Body of pancreas (tissue), 4 donors: ENCODE data around the gene DUXA. TPM values are rescaled to one million over a fixed set of nuclear protein-coding genes. Genes with fewer than 3 reads are reported as not detected.

Experiments
- ATAC-seq: fragments of 150-250 bp; one replicate; pipeline ENCODE4 v1.9.1; 2016
- DNase-seq, 4 donors: peaks; one replicate each; pipeline ENCODE4 v3.0.0-alpha.2; 2019
- H3K27ac ChIP-seq, 4 donors: fragments of 200-600 bp; sonication (generic); 1 replicate in 3 of 4; 2 replicates in 1 of 4; pipeline versions ENCODE4 v1.5.1 to v1.6.1; 2016 to 2019; ENCODE audit warnings: mild to moderate bottlenecking in 1 of 4, mixed read lengths in 1 of 4, moderate library complexity in 1 of 4
- H3K27me3 ChIP-seq, 2 donors: fragments of 200-600 bp; sonication (generic); one replicate each; pipeline ENCODE4 v1.6.0; 2016; ENCODE audit warnings: mild to moderate bottlenecking in 1 of 2
- H3K36me3 ChIP-seq, 2 donors: fragments of 200-600 bp; sonication (generic); replicated peaks in 1 of 2; 2 replicates each; pipeline ENCODE4 v1.5.1; 2016; ENCODE audit warnings: low read depth in 2 of 2; ENCODE audit not compliant: insufficient read depth in 1 of 2
- H3K4me1 ChIP-seq: fragments of 200-600 bp; sonication (generic); one replicate; pipeline ENCODE4 v1.6.0; 2016
- H3K4me3 ChIP-seq, 2 donors: fragments of 200-600 bp; sonication (generic); 1 replicate in 1 of 2; 2 replicates in 1 of 2; pipeline ENCODE4 v1.5.1; 2016 to 2019
- H3K9me3 ChIP-seq, 3 donors: fragments of 200-600 bp; sonication (generic); 1 replicate in 2 of 3; 2 replicates in 1 of 3; pipeline ENCODE4 v1.5.1; 2016
- POLR2A ChIP-seq, 3 donors: fragments of 450-650 bp; IDR thresholded peaks; one replicate each; pipeline ENCODE4 v1.6.1; 2016; ENCODE audit warnings: antibody characterized with exemption in 3 of 3, mild to moderate bottlenecking in 2 of 3
- WGBS, 2 donors: methylation state at CpG; one replicate each; pipeline ENCODE4 v1.1.5; 2017; 5-methylcytosine and 5-hydroxymethylcytosine counted together
- intact Hi-C: fragments of 100-400 bp; cut with DNase I; formaldehyde crosslinking; loops from one replicate; pipeline ENCODE4 v1.15.1; 2023
- total RNA-seq, 2 donors: library from RNA; depleted of rRNA; stranded (reverse); fragments of >200 nt; gene quantifications; one replicate each; pipeline ENCODE4 v1.1.0, GENCODE V29; 2016
- TF ChIP-seq, protein P1 (sequence below), 7 experiments: fragments of 450-650 bp in 4 of 7; fragments of 200-600 bp in 3 of 7; sonication (generic) in 3 of 7; IDR thresholded peaks; one replicate each; pipeline ENCODE4 v1.5.1; 2016 to 2019; ENCODE audit warnings: antibody characterized with exemption in 7 of 7

Gene DUXA
- total RNA-seq, 2 donors from 2014 or later: not detected

DNA sequence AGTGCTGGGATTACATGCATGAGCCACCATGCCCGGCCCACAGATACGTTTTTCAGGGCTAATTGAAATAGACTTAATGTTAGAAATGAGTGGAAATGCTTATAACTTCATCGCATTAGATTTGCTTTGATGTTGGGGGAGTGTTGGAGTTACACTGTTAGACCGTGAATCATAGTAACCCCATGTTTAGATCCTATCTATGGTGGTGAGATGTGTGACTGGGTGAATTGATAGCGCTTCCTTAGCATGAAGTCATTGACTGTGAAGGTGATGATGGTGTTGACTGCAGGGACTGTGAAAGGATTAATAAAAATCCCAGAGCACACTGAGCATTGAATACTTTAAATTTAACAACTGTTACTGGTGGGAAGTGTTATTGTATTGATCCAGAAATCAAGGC lies 25.7 kb upstream of the DUXA start:
- H3K27me3 ChIP-seq: no peaks in the 10 kb centered on the region
- WGBS, 2 donors: 71 to 85% methylated on average over 5 of the region's 5 CpGs
- H3K27ac ChIP-seq: no peak overlapping the region
- H3K9me3 ChIP-seq: no peaks in the 10 kb centered on the region
- DNase-seq (no peak), ATAC-seq (no peak)
- peaks cover 21% of the 10 kb centered on the region for H3K4me1 ChIP-seq
- intact Hi-C loops: no loop called here
- peaks cover 12 to 14% of the 10 kb centered on the region in 2 donors for H3K36me3 ChIP-seq
- no peak for TF ChIP-seq POLR2A (IDR thresholded peaks at IDR 0.05)
- TF ChIP-seq, protein P1, sequence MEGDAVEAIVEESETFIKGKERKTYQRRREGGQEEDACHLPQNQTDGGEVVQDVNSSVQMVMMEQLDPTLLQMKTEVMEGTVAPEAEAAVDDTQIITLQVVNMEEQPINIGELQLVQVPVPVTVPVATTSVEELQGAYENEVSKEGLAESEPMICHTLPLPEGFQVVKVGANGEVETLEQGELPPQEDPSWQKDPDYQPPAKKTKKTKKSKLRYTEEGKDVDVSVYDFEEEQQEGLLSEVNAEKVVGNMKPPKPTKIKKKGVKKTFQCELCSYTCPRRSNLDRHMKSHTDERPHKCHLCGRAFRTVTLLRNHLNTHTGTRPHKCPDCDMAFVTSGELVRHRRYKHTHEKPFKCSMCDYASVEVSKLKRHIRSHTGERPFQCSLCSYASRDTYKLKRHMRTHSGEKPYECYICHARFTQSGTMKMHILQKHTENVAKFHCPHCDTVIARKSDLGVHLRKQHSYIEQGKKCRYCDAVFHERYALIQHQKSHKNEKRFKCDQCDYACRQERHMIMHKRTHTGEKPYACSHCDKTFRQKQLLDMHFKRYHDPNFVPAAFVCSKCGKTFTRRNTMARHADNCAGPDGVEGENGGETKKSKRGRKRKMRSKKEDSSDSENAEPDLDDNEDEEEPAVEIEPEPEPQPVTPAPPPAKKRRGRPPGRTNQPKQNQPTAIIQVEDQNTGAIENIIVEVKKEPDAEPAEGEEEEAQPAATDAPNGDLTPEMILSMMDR (IDR thresholded peaks at IDR 0.05): no peak
- H3K4me3 ChIP-seq: no peak overlapping the region

DNA sequence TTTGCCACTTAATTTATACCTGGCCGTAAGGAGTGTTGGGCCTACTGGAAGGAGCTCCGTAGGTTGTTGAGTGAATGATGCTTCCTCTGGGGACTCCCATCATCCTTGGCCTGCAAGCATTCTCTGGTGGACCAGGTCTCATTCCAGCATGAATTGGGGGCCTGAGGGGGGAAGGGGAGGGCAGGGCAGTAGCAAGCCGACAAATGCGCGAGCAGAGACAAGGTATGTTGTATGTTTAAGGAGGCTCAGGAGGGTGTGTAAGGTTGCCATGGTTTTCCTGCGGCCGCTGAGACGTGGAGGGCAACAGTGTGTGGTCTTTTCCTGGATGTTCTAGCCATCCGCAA lies 24.8 kb upstream of the DUXA start:
- Histone ChIP-seq H3K4me3 (peak overlapping the region; percentile 82 to 97), H3K36me3 (peaks cover 12 to 14% of the 10 kb centered on the region in 2 donors), H3K4me1 (peaks cover 21% of the 10 kb centered on the region), H3K9me3 (no peaks in the 10 kb centered on the region), H3K27ac (peak overlapping the region in 3 of 4 donors; percentile 77 to 93 (median 87)), H3K27me3 (no peaks in the 10 kb centered on the region)
- intact Hi-C loops: no loop called here
- ATAC-seq: no peak
- no peak for DNase-seq
- 3 to 8% methylated on average over 8 to 9 of the region's 9 CpGs for WGBS, 2 donors
- TF ChIP-seq POLR2A (IDR thresholded peaks at IDR 0.05): no peak
- TF ChIP-seq, protein P1 (IDR thresholded peaks at IDR 0.05): no peak

DNA sequence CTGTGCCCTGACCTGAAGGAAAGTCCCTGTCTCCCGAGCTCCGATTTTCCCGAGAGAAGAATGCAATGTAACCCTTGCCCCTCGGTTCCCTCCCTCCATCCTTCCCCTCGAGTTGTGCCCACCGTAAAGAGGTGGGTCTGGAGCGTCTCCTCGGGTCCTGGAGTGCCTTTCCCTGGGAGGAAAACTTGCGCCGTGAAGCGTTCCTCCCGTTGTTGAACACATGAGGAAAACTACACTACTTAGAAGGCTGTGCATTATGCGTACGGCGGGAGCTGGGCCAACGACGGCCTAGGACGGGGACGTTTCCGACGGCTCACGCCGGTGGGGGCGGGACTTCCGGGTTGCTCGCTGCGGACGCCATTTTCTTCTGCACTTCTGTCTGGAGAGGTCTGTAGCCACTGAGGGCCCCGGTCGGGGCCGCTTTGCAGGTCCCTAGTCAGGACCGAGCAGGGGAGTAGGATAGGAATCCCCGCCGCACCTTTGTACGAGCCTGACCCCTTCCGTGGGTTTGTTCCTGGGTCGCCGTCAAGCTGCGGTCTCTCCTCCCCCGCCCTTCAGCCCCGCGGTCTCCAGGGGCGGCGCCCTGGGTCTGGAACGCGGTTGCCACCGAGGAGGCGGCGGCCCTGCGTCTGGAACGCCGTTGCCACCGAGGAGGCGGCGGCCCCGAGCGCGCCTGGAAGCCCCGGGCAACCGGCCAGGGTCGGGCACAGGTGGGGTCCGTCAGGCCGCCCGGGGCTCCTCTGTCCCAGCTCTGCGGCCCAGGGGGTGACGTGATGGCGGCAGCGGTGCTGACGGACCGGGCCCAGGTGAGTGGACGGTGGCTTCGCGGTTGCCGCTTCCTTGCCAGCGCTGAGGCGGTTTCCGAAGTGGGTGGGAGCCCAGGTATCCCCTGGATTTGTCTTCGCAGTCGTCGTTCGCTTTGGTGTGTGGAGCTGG lies 24.1 kb upstream of the DUXA start, which contains the start of gene ZNF264:
ZNF264 (plus strand) TSS at position 360 of the 936 bp plus-strand sequence; CDS start at position 774, 414 bp downstream.
- 1% methylated on average over 31 to 75 of the region's 81 CpGs for WGBS, 2 donors
- H3K27ac ChIP-seq: peak within 1 kb of the TSS; percentile 50 to 93 (median 82)
- DNase-seq: peak; percentile 89 to 94 (median 91)
- H3K27me3 ChIP-seq: peaks cover 0 to 3% of the 10 kb centered on the region in 2 donors
- intact Hi-C loops: no loop called here
- H3K9me3 ChIP-seq: no peaks in the 10 kb centered on the region
- H3K36me3 ChIP-seq: peaks cover 12 to 14% of the 10 kb centered on the region in 2 donors
- peaks cover 21% of the 10 kb centered on the region for H3K4me1 ChIP-seq
- peak; percentile 93 for ATAC-seq
- peak; percentile 21 to 60 (median 55) for TF ChIP-seq POLR2A (IDR thresholded peaks at IDR 0.05)
- TF ChIP-seq, protein P1 (IDR thresholded peaks at IDR 0.05): no peak
- peak within 1 kb of the TSS; percentile 82 to 97 for H3K4me3 ChIP-seq

DNA sequence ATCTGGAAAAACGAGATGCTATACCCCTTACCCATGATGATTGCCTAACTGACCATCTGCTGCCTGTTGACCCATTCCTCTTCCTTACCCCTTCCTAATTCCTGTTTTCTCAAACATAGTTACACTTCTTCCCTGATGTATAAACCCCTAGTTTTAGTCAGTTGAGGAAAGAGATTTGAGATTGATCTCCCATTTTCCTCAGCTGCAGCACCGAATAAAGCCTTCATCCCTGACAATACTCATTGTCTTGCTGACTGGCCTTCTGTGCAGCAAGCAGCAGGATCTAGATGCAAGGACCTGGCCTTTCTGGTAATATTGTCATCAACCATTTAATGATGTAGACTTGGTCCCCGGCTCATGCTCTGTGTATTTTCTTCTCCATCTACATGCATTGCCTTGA lies 23.0 kb upstream of the DUXA start:
- Histone ChIP-seq H3K4me1 (peaks cover 21% of the 10 kb centered on the region), H3K9me3 (no peaks in the 10 kb centered on the region), H3K27ac (no peak overlapping the region), H3K36me3 (peaks cover 5 to 8% of the 10 kb centered on the region in 2 donors), H3K4me3 (no peak overlapping the region), H3K27me3 (peaks cover 0 to 3% of the 10 kb centered on the region in 2 donors)
- no peak for TF ChIP-seq POLR2A (IDR thresholded peaks at IDR 0.05)
- TF ChIP-seq, protein P1 (IDR thresholded peaks at IDR 0.05): no peak
- DNase-seq: no peak
- intact Hi-C loops: no loop called here
- ATAC-seq: no peak
- whole genome bisulfite sequencing, 2 donors: 76 to 78% methylated on average over 3 of the region's 3 CpGs
